ENCODE results near the gene AFF1.
"Not testable (repeated sequence)": the region's sequence is repeated elsewhere in the genome, so short reads cannot be mapped to it uniquely, and the experiment has no call there.

The AFF1 gene

DNA sequence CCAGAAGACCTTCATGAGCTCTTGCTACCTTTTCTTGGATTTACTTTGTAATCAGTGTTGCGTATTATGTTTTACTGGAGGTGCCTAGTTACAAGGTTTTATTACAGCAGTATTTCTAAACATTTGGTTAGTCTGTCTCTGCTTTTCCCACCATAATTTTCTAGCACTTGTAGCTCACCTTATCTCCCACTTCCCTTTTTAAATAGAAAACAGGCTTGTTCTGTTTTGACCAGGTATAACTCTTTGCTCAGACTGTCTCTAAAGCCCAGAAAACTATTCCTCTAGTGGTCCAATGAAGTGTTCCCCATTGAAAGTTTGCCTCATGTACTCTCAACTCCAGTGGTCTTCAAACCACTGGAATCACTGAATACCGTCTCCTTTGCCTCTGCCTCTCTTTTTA is 43.9 kb downstream of the AFF1 start:
- FAIRE-seq: no peak

DNA sequence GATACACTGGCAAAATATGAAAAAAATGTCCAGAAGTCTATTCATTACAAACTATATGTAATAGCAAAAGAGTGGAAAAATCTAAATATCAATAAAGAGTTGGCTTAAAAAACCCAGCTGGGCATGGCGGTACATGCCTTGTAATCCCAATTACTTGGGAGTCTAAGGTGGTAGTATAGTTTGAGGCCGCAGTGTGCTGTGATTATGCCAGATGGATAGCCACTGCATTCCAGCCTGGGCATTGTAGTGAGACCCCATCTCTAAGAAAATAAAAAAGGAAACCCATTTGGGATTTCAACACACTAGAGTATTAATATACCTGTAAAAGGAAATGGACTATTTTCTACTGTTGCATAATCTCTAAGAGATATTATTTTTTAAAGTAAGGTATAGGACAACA is 45.4 kb downstream of the AFF1 start:
- no peak for FAIRE-seq

DNA sequence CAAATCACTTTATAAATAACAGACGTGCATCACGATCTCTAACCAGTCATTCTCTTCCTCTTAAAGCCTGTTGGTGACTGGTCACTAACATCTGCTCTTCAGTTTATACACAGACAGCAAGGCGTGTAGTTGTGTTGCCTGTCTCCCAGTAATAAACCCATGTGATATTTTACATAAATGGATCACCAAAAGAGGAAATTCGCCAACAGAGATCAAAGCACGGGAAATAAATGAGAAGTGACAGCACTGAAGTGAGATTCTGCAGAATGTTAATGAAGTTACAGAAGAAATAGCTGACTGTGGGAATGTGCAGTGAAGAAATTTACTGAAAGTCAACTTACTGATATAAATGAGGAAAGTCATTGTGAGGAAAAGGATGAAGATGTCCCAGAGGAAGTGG is 47.0 kb downstream of the AFF1 start:
- FAIRE-seq: no peak

DNA sequence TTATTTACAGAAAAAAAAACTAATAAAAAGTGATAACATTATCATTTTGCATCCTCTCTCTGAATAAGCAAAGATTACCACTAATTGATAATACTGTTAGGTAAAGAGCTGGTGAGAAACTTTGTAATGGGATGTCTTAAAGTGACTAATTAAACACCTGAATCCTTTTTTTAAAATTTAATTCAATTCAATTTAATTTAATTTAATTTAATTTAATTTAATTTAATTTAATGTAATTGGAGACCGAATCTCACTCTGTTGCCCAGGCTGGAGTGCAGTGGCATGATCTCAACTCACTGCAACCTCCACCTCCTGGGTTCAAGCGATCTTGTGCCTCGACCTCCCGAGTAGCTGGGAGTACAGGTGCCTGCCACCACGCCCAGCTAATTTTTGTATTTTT is 51.0 kb downstream of the AFF1 start:
- FAIRE-seq: not testable (repeated sequence)

DNA sequence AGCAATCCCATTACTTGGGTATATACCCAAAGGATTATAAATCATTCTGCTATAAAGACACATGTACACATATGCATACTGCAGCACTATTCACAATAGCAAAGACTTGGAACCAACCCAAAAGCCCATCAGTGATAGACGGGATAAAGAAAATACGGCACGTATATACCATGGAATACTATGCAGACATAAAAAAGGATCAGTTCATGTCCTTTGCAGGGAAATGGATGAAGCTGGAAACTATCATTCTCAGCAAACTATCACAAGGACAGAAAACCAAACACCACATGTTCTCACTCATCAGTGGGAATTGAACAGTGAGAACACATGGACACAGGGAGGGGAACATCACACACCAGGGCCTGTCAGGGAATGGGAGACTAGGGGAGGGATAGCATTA is 54.8 kb downstream of the AFF1 start:
- not testable (repeated sequence) for FAIRE-seq

DNA sequence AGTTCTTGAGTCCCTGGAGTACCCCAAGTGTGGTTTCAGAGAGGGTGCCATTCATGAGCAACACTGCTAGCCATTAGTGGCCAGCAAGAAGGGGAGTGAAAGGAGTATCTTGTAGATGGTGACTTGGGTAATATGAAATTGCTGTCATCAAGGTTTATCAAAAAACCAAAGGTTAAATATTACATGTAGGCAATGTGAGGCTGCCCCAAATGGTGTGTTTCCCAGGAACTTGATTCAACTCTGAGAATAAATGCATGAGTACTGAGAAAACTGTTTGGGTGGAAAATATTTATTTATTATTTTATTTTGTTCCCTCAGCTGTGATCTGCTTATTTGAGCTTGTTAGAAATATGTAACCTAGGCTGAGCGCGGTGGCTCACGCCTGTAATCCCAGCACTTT is 55.7 kb downstream of the AFF1 start:
- no peak for FAIRE-seq

DNA sequence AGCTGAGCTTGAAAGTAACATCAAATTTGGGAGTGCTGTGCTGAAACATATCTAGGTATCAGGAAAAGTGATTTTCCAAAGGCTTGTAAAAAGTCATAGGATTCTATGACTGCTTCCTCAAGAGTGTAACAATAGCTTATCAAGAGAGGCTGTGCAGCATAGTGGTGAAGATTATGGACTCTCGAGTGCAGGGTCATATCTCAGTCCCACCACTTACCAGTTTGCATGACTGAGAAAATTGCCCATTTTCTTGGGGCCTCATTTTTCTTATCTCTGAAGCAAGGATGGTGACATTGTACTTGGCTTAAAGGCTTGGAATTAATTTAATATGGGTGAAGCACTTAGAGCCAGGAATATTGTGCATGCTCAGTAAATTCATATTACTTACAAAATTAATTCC is 57.2 kb downstream of the AFF1 start:
- FAIRE-seq: no peak

DNA sequence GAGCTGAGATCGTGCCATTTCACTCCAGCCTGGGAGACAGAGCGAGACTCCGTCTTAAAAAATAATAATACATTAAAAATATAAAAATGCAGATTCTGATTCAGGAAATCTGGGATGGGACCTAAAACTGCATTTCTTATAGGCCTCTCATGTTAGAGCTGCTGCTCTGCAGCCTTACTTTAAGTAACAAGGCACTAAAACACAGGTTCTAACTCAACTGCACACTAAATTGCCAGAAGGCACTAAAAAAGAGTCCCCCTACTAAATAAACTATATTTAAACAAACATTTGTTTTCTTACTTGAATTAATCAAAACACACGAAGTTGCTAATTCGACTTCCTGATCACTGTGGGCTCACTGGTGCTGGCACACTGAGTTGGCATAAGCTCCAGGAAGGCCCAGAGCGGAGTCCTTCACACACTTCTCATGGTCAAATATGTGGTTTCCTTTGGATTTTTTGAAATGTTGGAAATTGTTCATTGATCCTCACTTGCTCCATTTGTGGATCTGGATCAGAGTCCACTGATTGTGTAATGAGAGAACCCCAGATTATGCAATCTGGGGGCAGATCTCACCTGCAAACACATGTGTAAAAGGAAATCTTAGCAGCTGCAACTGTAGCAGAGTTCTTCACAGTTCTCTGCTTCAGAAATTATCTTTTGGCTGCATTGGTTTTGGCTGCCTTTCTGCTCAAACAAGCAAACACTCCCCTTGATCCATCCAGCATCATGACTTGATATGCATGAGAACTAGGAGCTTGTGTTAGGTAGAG is 59.3 kb downstream of the AFF1 start:
- FAIRE-seq: no peak

DNA sequence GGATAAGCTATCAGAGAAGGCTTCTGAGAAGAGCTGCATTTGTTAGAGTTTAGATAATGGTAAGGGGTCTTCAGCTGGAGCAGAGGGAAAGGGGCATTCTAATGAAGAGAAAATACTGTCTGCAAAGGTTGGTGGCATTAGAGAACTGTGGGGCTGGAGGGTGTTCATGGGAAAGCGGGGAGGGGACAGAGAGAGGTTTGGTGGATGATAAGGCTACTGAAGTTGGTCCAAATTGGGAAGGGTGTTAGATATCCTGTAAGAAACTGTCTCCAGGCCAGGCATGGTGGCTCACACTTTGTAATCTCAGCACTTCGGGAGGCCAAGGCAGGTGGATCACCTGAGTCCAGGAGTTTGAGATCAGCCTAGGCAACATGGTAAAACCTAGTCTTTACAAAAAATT is 59.9 kb downstream of the AFF1 start:
- no peak for FAIRE-seq

DNA sequence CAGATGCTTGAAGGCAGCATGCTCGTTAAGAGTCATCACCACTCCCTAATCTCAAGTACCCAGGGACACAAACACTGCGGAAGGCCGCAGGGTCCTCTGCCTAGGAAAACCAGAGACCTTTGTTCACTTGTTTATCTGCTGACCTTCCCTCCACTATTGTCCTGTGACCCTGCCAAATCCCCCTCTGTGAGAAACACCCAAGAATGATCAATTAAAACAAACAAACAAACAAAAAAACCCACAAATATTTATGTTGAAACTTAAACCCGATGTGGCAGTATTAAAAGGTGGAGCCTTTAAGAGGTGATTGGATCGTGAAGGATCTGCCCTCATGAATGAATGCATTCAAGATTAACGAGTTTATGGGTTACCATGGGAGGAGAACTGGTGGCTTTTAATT is 61.7 kb downstream of the AFF1 start:
- FAIRE-seq: not testable (repeated sequence)

DNA sequence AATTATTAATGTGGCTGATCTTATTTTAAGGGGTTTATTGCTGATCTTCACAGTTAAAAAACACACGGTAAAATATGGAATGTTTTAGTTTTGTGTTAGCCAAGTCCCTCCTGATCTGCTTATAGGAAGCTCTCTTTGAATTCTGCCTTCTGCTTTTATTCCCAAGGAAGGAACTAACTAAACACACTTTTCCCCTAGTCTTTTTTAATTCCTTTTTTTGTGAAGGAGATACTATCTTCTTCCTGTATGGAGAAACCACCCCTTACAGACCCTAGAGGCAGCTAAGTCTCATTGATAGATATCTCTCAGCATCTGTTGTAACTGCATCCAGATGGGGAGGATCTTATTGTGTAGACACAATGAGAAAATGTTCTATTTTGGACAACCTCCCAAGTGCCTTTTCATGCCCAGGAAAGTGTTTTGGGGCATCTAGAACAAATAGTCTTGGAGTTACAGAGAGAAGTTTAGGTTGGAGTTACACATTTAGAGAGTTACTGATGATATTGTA is 64.4 kb downstream of the AFF1 start:
- FAIRE-seq: no peak

DNA sequence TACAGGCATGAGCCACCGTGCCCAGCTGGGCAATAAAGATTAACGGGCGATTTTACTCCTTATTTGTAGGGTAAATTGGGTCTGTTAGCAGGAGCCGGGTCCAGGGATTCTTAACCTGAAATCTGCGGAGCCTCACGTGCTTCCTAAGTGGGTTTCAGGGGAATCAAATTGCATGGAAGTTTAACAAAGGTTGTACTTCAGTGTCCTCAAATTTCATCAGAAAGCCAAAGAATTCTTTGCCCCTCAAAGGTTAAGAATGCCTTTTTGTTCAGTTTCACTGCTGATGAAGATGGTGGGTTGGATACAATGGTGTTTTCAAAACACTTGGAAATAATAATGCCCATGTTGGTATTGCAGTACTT is 67.9 kb downstream of the AFF1 start:
- FAIRE-seq: no peak

DNA sequence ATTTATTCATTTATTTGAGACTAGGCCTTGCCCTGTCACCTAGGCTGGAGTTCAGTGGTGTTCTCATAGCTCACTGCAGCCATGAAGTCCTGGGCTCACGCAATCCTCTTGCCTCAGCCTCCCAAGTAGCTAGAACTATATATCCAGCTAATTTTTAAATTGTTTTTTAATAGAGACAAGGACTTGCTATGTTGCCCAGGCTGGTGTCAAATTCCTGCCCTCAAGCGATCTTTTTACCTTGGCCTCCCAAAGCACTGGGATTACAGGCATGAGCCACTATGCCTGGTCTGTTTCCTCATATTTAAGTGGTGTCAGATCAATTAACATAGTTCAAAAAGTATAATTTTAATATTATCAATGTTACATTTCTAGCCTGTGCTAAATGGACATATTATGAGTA is 68.5 kb downstream of the AFF1 start:
- FAIRE-seq: no peak

DNA sequence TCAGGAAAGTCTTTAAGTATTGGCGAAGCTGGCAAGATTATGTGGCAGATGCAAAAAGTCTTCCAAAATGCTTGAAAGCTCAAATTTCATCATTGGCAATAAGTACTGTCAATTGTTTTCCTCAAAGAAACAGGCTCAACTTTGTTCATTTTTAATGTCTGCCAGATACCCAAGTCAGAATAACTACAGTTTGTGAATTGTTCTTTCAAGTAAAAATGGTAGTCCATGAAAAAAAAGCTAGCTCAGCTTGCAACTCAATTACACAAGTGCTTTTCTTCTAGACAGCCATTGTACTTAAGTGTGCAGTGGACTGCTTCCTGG is 70.5 kb downstream of the AFF1 start:
- FAIRE-seq: no peak

DNA sequence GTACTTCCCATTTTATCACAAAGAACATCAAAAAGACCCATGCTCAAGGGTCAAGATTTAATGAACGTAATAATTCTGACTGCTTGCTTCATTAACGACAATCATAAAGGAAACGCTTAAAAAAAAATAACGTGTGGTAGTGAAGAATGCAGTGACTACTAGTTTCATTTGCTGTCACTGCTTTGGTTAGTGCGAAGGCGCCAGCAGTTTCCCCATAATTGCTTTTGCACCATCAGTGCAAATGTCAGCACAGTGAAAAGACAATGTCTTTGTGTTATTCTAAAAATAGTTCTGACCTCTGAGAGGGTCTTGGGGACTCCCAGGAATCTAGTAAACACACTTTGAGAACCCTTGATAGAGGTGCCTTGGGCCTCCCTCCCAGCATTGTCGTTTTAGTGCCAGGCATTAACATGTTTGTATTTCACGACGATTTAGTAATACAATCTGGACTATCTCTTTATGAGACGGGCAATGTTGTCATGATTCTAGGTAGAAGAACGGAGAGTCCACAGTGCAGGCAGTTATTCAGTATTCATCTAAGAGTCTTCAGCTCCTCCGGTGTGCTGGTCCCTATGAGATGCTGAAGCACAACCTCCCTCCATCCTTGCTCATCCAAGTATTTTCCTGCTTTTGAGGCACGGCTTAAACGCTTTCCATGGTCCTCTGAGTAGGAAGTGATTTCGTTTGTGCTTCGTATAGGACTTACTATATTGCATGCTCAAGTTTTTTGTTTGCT is 71.0 kb downstream of the AFF1 start:
- FAIRE-seq: no peak

DNA sequence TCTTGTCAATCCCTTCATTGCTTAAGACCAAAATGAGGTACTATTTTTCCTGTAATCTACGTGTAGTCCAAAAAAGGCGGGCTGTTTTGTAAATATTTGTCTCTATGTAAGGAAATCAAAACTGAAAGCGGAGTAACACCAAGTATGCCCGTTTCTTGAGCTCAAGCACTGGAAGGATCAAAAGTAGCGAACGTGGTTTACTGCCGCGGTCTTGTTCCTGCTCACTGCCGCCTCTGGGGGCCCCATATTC is 71.5 kb downstream of the AFF1 start:
- FAIRE-seq: no peak

DNA sequence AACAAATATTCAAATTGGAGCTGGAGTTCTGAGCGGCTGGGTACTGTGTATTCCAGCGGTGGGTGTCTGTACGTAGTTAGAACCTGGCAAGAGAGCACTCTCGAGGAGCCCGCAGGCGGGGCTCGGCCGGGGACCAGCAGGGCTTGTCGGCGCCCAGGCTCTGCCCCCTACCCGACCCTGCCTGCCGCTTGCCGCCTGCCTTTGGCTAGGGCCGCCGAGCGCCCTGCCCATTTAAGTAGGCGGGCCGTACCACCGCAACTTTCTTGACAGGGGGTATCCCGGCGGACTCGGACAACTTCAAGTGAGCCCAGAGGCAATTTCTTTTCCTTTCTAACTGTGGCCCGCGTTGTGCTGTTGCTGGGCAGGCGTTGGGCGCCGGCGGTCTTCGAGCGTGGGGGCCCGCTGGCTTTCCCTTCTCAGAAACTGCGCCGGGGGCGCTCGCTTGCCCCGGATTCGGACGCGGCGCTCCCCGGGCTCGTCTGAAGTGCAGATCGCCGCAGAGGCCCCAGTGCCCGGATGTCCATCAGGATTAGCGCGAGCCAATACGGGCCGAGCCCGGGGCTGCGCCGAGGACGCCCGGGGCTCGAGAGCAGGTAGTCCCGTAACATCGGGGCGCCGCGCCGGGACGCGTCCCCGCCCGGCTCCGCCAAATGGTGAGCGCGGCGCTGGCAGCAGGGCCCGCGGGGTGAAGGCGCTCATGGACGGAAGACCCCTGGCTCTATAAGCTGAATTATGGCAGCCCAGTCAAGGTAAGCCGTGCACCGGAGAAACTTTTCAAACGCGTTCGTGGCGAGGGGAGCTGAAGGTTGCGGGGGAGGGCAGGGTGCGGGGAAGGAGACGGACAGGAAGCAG is 72.1 kb downstream of the AFF1 start:
- FAIRE-seq: peak; percentile 50

DNA sequence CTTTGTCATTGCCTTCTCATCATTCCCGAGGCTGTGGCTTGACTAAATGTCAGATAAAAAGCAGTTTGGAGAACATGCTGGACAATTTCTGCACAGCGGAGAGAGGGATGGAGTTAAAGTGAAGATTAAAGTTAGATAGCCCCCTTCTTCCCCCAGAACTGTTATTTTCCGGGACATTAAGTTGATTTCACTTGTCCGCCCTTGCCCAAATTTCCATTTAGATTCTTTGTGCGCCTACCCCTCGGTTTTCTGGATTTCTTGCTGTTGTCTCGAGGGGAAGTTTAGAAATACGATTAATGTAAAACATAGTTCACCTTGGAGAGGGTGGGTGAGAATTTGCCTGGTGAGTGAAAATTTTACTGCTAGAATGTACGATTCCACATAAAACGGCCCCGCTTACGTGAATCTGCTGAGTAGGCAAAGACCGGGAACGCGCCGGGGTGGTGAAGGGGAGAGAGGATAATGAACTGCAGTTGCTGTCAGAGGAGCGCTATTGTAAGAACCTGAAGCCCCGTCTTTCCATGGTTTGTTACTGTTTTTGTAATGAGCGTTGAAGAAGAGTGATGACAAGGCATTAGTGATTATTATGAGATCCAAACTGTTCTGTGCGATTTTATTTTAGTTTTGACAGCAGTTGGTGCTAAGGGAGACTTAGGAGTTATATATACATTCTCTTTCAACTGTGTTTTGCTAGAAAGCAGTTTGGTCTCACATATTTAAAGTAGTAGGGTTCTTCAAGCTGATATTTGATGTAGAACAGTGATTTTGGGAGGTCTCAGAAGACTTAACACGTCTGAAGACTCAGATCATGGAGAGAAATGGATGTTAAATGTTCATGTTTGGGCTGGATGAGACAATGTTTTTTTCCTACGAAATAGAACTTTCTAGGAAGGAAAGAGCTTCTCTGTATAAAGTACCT is 73.0 kb downstream of the AFF1 start:
- no peak for FAIRE-seq

DNA sequence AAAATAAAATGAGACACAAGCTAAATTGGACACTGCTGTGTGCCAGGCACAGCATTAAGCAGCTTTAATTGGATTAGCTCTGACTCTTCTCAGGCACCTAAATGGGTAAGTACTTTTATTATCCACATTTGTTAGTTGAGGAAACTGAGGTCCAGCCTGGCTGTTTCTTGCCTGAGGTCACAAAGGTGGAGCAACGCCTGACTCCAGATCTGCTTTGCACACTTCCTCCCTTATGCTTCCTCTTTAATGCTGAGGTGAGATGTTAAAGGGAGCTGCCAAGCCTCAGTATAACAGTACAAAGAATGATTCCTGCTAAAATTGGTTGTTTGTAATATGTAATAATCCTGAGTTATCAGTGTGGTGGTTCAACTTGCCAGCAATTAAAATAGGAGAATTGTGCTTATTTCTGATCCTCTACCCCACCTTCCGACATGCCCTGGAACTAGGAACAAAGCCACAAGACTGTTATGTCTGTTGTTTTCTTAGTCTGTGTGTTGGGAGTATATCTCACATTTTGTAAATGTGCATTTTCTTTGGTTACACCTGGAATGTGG is 74.4 kb downstream of the AFF1 start:
- no peak for FAIRE-seq

DNA sequence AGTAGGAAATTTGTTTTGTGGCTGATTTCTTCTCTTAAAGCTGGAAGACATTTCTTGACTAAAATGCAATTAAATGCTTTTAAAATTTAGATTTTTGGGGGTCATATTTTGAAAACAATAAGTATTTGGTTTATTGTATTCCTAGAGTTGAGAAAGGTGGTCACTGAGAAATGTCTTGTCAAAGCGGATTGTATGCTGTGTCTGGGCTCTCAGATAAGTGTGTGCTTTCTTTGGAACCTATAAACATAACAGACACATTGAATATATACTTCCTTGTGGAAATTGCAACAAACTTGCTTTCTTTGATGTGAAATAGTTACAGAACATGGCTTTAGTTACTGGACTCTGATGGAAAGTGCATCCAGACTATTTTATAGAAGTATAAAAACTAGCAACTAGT is 75.4 kb downstream of the AFF1 start:
- FAIRE-seq: no peak

DNA sequence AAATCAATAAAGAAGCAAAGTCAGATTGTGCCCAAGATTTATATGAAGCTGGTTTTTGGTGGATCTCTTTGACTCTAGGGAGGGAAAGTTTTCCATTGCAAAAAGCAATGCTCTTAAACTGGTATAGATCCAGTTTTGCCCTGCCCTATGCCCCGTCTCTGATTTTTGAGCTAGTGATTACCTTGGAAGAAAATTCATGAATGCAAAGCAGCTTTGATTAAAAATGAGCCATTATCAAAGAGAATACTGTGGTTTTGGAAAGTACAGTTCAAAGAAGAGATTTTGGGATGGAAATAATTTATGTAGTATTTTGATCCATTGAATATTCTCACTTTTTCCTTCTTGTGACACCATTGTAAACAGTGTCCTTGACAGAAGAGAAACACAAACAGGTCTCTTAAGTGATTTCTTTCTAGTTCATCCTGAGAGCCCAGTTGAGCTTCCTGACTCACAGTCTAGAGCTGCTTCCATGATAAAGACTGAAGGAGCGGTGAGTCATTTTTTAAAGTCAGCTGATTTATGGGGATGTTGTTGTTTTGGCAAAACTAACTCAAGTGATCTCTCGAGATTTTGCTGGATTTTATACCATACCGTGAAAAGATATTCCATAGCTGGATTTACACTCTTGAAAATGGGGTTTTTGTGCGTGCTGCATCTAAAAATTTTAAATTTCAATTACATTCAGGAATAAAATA is 76.7 kb downstream of the AFF1 start:
- FAIRE-seq: no peak
